HUDEP-2 (cell line): ENCODE results near the gene RAB31.
"Not testable (repeated sequence)": the region's sequence is repeated elsewhere in the genome, so short reads cannot be mapped to it uniquely, and the experiment has no call there.

Experiments
- DNase-seq, 76 experiments: peaks; one replicate each; lab custom pipeline; 2025; ENCODE audit not compliant: unreplicated experiment in 76 of 76; lab: John Stamatoyannopoulos, UW

The RAB31 gene

GRCh38 chr18:9874728-9875127 is 166.6 kb downstream of the RAB31 start:
- no peak for DNase-seq

- DNase-seq: peak in 1 of 76 experiments; percentile 66
These were observed 168.2 kb downstream of the RAB31 start for GRCh38 chr18:9876212-9876866.

DNA sequence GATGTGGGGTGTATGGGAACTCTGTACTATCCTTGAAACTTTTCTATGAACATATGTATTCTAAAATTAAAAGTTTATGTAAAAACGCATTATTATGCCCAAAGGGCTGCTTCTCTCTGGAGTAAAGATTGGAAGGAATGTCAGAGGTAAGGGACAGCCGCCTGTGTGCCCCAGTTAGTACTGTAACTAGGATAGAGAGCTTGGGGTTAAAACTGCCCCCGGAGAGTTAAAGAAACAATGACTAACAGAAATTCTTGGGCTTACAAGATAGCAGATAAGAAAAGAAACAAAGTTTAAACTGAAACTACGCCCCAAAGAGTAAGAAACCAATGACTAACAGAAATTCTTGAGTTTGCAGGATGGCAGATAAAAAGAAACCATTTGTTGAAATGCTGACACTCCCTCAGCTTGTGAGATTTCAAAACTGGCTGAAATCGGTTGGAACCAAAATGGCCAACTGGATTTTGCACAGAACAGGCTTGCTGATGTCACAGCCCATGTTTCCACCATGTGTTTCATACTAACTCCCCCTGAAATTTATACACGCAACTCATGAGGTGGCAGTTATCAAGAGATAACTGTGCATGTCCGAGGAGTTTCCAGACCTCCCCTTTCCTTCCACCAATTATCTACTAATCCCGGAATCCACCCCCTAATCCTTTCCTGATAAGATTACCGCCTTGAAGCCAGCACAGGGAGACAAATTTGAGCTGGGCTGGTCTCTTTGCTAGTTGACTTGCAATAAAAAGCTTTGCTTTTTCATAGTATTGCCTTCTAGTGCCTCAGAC is 169.0 kb downstream of the RAB31 start:
- peak in 58 of 76 experiments; percentile 0 to 97 (median 50) for DNase-seq

DNA sequence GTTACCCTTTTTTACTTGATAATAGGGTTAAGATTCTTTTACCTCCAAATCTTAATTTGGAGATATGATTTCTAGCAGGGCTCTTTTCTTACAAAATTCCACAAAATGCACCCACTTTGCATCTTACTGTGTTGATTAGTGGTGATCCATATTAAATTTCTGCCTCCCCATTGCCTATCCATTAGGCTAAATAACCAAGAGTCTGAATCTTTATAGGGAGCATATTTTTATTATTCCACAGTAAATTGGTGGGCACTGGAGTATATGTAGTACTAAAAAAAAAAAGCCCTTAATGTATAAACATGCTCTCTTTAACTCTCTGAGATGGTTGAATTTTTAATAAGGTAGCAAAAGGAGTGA is 169.5 kb downstream of the RAB31 start:
- no peak for DNase-seq

DNA sequence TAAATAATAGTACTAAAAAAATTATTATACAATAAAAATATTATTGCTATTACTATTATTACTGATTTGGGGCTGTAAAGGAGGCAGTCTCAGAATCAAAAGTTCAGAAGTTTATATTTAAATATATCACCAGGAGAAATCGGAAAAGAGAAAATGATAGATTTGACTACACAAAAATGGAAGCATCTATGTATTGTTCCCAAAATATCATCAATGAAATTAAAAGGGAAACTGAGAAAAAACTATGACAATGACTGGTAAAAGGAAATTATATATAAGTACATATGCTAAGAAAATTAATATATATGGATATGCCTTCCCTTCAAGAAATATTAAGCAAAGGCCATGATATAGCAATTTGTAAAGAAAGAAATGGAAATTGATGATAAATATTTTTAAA is 170.0 kb downstream of the RAB31 start:
- no peak for DNase-seq

DNA sequence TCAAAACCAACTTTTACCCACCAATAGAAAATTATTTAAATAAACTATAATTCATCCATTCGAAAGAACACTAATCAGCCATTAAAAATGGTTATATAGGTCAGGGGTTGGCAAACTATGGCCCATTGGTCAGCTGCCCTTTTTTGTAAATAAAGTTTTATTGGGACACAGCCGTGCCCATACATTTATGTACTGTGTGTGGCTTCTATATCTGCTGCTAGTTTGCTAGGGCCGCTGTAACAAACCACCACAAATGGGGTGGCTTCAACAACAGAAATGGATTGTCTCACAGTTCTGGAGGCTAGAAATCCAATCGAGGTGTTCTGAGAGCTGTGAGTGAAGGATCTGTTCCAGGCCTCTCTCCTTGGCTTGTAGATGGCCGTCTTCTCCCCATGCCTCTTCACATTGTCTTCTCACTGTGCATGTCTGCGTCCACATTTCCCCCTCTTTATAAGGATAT is 170.7 kb downstream of the RAB31 start:
- no peak for DNase-seq

DNA sequence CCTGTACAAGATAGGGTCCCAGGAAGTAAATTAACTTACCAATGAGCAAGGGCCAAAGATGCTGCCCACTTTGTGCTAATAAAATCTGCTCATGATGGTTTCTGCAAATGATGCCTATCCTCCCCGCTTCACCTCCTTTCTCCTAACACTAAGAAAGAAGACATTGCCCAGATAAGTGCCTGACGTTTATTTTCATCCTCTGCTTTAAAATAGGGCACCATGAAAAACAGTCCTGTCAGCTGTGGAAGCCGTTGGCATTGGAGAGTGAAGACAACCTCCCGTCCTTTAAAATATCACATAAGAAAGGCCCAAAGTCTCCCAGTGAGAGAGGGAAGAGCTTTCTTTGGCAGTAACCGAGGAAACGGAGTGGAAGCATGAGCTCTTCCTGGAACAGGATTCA is 176.0 kb downstream of the RAB31 start:
- DNase-seq: no peak

DNA sequence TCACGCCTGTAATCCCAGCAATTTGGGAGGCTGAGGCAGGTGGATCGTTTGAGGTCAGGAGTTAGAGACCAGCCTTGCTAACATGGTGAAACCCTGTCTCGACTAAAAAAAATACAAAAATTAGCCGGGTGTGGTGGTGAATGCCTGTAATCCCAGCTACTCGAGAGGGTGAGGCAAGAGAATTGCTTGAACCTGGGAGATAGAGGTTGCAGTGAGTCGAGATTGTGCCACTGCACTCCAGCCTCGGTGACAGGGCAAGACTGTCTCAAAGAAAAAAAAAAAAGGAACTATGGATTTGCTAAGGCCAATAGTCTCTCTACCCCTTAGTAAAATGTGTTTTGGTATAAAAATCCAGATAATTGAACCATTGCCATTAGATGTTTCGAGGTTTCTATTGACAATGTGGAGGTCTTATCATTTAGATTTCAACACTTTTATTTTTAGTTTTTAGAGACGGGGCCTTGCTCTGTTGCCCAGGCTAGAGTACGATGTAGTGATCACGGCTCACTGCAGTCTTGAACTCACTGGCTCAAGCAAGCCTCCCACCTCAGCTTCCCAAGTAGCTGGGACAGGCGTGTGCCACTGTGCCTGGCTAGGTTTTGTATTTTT is 176.5 kb downstream of the RAB31 start:
- DNase-seq: no peak

GRCh38 chr18:9885170-9886004 is 177.3 kb downstream of the RAB31 start, which contains the start of gene TXNDC2:
Gene TXNDC2, plus strand, starts transcription at chr18:9885973. Its CDS starts 708 bp downstream, at chr18:9886681.
- DNase-seq: peak in 10 of 76 experiments; percentile 1 to 25 (median 19)

DNA sequence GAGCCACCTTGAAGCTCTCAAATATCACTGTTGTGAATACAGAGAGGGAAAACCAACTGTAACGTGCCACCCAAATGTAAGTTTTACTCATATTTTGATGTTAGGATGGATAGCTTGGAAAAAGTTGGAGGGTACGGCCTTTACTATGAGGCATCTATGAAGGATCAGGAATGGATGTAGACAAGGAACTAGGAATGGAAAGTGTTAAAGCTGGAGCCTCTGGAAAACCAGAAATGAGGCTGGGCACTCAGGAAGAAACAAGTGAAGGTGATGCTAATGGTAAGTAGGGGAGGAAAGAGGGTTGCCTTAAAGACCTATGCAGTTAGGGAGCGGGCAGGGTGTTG is 177.9 kb downstream of the RAB31 start:
- no peak for DNase-seq

GRCh38 chr18:9887992-9888391 is 179.9 kb downstream of the RAB31 start:
- no peak for DNase-seq

GRCh38 chr18:9890196-9890595 is 182.1 kb downstream of the RAB31 start:
- no peak for DNase-seq

DNA sequence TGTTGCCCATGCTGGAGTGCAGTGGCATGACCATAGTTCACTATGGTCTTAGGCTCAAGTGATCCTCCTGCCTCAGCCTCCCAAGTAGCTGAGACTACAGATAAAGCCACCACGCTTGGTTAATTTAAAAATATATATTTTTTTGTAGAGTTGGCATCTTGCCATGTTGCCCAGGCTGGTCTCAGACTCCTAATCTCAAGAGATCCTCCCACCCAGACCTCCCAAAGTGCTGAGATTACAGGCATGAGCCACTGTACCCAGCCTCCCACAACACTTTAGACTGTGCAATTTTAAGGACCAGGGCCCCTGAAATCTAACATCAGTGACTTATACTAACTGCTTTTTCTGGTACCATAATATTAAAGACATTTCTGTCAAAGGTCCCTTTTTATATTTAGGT is 182.9 kb downstream of the RAB31 start:
- peak in 14 of 76 experiments; percentile 4 to 57 (median 16) for DNase-seq

DNA sequence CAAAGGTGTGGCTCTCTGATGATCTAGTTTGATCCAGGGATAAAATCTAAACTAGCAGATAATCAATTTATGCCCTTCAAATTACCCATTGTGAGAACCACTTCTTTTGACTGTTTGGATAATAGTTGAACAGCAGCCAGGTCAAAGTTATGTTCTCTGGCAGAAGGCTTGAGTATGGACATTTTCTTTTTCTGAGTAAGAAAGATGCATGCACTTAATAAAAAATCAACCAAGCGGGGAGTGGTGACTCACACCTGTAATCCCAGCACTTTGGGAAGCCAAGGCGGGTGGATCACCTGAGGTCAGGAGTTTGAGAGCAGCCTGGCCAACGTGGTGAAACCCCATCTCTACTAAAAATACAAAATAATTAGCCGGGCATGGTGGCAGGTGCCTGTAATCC is 183.4 kb downstream of the RAB31 start:
- not testable (repeated sequence) for DNase-seq

DNA sequence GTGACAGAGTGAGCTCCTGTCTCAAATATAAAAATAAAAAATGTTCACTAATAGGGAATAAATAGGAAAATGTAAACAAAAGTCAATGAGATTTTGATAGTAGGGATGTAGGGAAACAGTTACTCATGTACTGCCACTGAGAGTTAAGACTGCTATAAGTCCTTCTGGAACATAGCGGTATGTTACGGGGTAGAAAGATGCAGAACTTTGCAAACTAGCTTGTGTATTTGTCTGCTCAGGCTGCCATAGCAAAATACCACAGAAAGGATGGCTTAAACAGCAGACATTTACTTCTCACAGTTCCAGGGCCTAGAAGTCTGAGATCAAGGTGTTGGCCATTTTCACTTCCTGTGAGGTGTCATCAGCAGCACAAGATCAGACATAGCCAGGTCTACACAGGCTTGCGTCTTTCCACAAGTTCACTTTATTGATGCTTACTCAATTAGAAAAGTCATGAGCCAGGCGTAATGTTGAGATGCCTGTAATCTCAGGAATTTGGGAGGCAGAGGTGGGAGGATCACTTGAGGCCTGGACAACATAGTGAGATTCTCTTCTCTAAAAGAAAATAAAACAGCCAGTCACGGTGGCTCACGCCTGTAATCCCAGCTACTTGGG is 186.5 kb downstream of the RAB31 start:
- no peak for DNase-seq

- no peak for DNase-seq
These were observed 189.0 kb downstream of the RAB31 start for GRCh38 chr18:9897129-9897528.

GRCh38 chr18:9897787-9898291 is 189.7 kb downstream of the RAB31 start:
- not testable (repeated sequence) for DNase-seq

- peak in 28 of 76 experiments; percentile 1 to 79 (median 23) for DNase-seq
These were observed 190.9 kb downstream of the RAB31 start for GRCh38 chr18:9898792-9899549.

DNA sequence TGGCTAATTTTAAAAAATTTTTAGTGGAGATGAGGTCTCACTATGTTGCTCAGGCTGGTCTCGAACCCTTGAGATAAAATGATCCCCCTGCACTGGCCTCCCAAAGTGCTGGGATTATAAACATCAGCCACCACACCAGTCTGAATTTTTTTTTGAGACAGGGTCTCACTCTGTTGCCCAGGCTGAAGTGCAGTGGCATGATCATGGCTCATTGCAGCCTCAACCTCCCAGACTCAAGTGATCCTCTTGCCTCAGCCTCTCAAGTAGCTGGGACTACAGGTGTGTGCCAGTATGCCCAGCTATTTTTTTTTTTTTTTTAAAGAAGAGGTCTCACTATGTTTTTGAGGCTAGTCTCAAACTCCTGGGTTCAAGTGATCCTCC is 191.4 kb downstream of the RAB31 start:
- not testable (repeated sequence) for DNase-seq
